PC-3 (cell line): Measurements from ENCODE around the gene ISOC1. TPM values are rescaled to one million over a fixed set of nuclear protein-coding genes. Genes with fewer than 3 reads are reported as not detected.

Source experiments
- ATAC-seq: fragments of 200-7000 bp; cut with Tn5 transposase; 2 replicates; pipeline ENCODE4 v1.9.1; 2020; ENCODE audit warnings: mild to moderate bottlenecking, moderate library complexity
- BruUV-seq: library from RNA; stranded (reverse); fragments of 400-500 nt; replicated peaks from 2 replicates; lab custom pipeline; 2021; lab: Mats Ljungman, UMichigan
- CTCF ChIA-PET: fragments of 300-600 bp; sonication (Branson Sonifier 250); formaldehyde crosslinking; loops from one replicate; lab custom pipeline; 2022; ENCODE audit warnings: antibody characterized with exemption; lab: Charles Lee
- POLR2A ChIA-PET: fragments of 300-600 bp; sonication (Branson Sonifier 250); formaldehyde crosslinking; loops from one replicate; lab custom pipeline; 2022; ENCODE audit warnings: antibody characterized with exemption; ENCODE audit not compliant: unreplicated experiment; lab: Charles Lee
- DNase-seq: peaks from one replicate; pipeline ENCODE4 v3.0.0-alpha.2; 2015
- H2AFZ ChIP-seq: fragments of 300-600 bp; sonication (generic); 2 replicates; pipeline ENCODE4 v1.6.0; 2016; ENCODE audit warnings: antibody characterized with exemption, low read length
- H3F3A ChIP-seq: fragments of 300-600 bp; sonication (generic); one replicate; pipeline ENCODE4 v1.6.0; 2017; ENCODE audit warnings: antibody characterized with exemption, low read length, control low read depth, mild to moderate bottlenecking; ENCODE audit not compliant: unreplicated experiment
- H3K27ac ChIP-seq: fragments of 300-600 bp; sonication (generic); 2 replicates; pipeline ENCODE4 v1.5.1; 2016; ENCODE audit warnings: mild to moderate bottlenecking, low read length
- H3K27me3 ChIP-seq: fragments of 300-600 bp; sonication (generic); 2 replicates; pipeline ENCODE4 v1.6.1; 2016; ENCODE audit warnings: low read length, mixed read lengths
- H3K36me3 ChIP-seq: fragments of 300-600 bp; sonication (generic); 2 replicates; pipeline ENCODE4 v1.6.1; 2016; ENCODE audit warnings: low read depth, mixed run types, low read length, mixed read lengths
- H3K4me1 ChIP-seq: fragments of 300-600 bp; sonication (generic); 2 replicates; pipeline ENCODE4 v1.5.1; 2016; ENCODE audit warnings: low read length; ENCODE audit not compliant: insufficient read depth
- H3K4me2 ChIP-seq: fragments of 300-600 bp; sonication (generic); 2 replicates; pipeline ENCODE4 v1.6.0; 2016; ENCODE audit warnings: low read length
- H3K4me3 ChIP-seq: fragments of 300-600 bp; sonication (generic); 2 replicates; pipeline ENCODE4 v1.5.1; 2016; ENCODE audit warnings: mild to moderate bottlenecking, low read length, mixed read lengths
- H3K79me2 ChIP-seq: fragments of 300-600 bp; sonication (generic); 2 replicates; pipeline ENCODE4 v1.6.1; 2017; ENCODE audit warnings: low read length, mixed read lengths
- H3K9ac ChIP-seq: fragments of 300-600 bp; sonication (generic); 2 replicates; pipeline ENCODE4 v1.6.0; 2016; ENCODE audit warnings: mild to moderate bottlenecking, low read length
- H3K9me2 ChIP-seq: fragments of 300-600 bp; sonication (generic); replicated peaks from 2 replicates; pipeline ENCODE4 v1.6.1; 2016; ENCODE audit warnings: mixed run types, low read length, mixed read lengths
- H3K9me3 ChIP-seq: fragments of 300-600 bp; sonication (generic); 2 replicates; pipeline ENCODE4 v1.6.1; 2016; ENCODE audit warnings: low read length, mixed read lengths
- H4K20me1 ChIP-seq: fragments of 300-600 bp; sonication (generic); 2 replicates; pipeline ENCODE4 v1.6.1; 2016; ENCODE audit warnings: low read length, mixed read lengths
- CTCF ChIP-seq: fragments of 300-600 bp; sonication (generic); conservative IDR thresholded peaks from 2 replicates; pipeline ENCODE4 v1.5.1; 2017; ENCODE audit warnings: antibody characterized with exemption, low read depth, mild to moderate bottlenecking, low read length
- EZH2 ChIP-seq: fragments of 300-600 bp; sonication (generic); IDR thresholded peaks from one replicate; pipeline ENCODE4 v1.6.1; 2017; ENCODE audit warnings: antibody characterized with exemption, mild to moderate bottlenecking, low read length; ENCODE audit not compliant: unreplicated experiment
- EZH2phosphoT487 ChIP-seq: fragments of 300-600 bp; sonication (generic); IDR thresholded peaks from 2 replicates; pipeline ENCODE4 v1.6.1; 2018; ENCODE audit warnings: mild to moderate bottlenecking, antibody characterized with exemption, low read length, borderline replicate concordance
- intact Hi-C: fragments of 100-400 bp; cut with micrococcal nuclease; formaldehyde crosslinking; loops from 2 replicates; pipeline ENCODE4 v1.9.0; 2023
- total RNA-seq: library from RNA; depleted of rRNA; stranded (reverse); fragments of >200 nt; gene quantifications from 2 replicates; pipeline ENCODE4 v1.2.3, GENCODE V29; 2014

The ISOC1 gene
- total RNA-seq, 1 experiment from 2014 or later, result 27.3 TPM

- Histone ChIP-seq H3K79me2 (peaks cover 65% of the 10 kb centered on the region), H3K9ac (no peak overlapping the region), H3K27me3 (no peaks in the 10 kb centered on the region), H4K20me1 (no peaks in the 10 kb centered on the region), H3K4me2 (no peak overlapping the region), H3F3A (no peaks in the 10 kb centered on the region), H3K4me3 (no peak overlapping the region), H3K4me1 (peaks cover 21% of the 10 kb centered on the region; the same call in 1 of the 2 replicates), H3K9me3 (no peaks in the 10 kb centered on the region), H2AFZ (no peak overlapping the region), H3K27ac (no peak overlapping the region), H3K9me2 (no peaks in the 10 kb centered on the region), H3K36me3 (no peaks in the 10 kb centered on the region)
- DNase-seq, result no peak
- no peak for ATAC-seq
- POLR2A ChIA-PET, result no interaction called here
- no TSS peak for BruUV-seq
- no peak for TF ChIP-seq CTCF
- no peak for TF ChIP-seq EZH2phosphoT487
- TF ChIP-seq EZH2, result no peak
- intact Hi-C loops, result no loop called here
- CTCF ChIA-PET, result no interaction called here
Measured at GRCh38 chr5:129097498-129098296, 3.1 kb downstream of the ISOC1 start.

DNA sequence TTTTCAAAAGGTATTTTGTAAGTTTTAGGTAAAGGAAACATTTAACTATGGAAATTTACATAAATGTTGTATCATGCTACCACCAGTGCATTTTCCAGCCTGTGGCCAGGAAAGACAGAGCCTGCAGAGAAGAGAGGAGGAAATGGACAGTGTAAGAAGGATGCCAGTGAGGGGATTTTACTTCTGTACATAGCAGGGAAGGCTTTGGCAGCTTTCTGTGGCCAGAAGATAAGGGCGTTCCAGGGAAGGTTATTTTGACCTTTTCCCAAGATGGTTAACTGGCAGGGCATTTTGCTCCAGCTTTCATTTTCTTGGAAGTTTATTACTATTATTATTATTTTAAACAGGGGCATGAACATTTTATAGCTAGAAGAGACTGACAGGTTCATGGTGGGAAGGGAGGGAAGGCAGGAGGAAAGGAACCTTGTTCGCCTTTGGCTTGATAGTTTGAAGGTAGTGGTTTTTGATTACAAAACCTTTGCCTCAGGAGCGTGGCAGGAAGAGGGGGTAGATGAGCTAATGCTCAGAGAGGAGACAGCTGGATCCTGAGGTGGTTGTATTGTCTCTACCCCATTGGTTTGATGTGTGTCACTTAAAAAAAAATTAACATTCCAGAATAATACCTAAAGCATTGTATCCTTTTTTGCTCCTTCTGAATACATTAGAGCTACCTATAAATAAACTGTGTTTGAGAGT lies 4.1 kb downstream of the ISOC1 start:
- intact Hi-C loops, result no loop called here
- ATAC-seq, result no peak
- no peaks in the 10 kb centered on the region for H3K9me3 ChIP-seq
- no peak overlapping the region for H3K9ac ChIP-seq
- H3K36me3 ChIP-seq, result no peaks in the 10 kb centered on the region
- H3K4me2 ChIP-seq, result no peak overlapping the region
- H3F3A ChIP-seq, result no peaks in the 10 kb centered on the region
- peaks cover 70% of the 10 kb centered on the region for H3K79me2 ChIP-seq
- no peaks in the 10 kb centered on the region for H3K27me3 ChIP-seq
- DNase-seq, result no peak
- H3K4me3 ChIP-seq, result no peak overlapping the region
- no peak overlapping the region for H2AFZ ChIP-seq
- ChIA-PET POLR2A (no interaction called here), CTCF (no interaction called here)
- H3K4me1 ChIP-seq, result peaks cover 20% of the 10 kb centered on the region; the same call in 1 of the 2 replicates
- no peak overlapping the region for H3K27ac ChIP-seq
- TF ChIP-seq EZH2 (no peak), EZH2phosphoT487 (no peak), CTCF (no peak)
- BruUV-seq, result no TSS peak
- no peaks in the 10 kb centered on the region for H4K20me1 ChIP-seq
- H3K9me2 ChIP-seq, result no peaks in the 10 kb centered on the region

GRCh38 chr5:129099184-129099569 lies 4.6 kb downstream of the ISOC1 start:
- Histone ChIP-seq H3K4me1 (peaks cover 14% of the 10 kb centered on the region; the same call in 1 of the 2 replicates), H3K9me2 (no peaks in the 10 kb centered on the region), H4K20me1 (no peaks in the 10 kb centered on the region), H3K79me2 (peaks cover 70% of the 10 kb centered on the region), H3F3A (no peaks in the 10 kb centered on the region), H3K9me3 (no peaks in the 10 kb centered on the region), H3K36me3 (no peaks in the 10 kb centered on the region), H3K27ac (no peak overlapping the region), H3K9ac (no peak overlapping the region), H2AFZ (no peak overlapping the region), H3K4me2 (no peak overlapping the region), H3K4me3 (no peak overlapping the region), H3K27me3 (no peaks in the 10 kb centered on the region)
- ATAC-seq (no peak), DNase-seq (no peak)
- ChIA-PET CTCF (no interaction called here), POLR2A (no interaction called here)
- BruUV-seq, result no TSS peak
- intact Hi-C loops, result no loop called here
- no peak for TF ChIP-seq CTCF
- no peak for TF ChIP-seq EZH2
- no peak for TF ChIP-seq EZH2phosphoT487
